ENCODE measurements around the gene TSPAN7. TPM values are rescaled to one million over a fixed set of nuclear protein-coding genes. Genes with fewer than 3 reads are reported as not detected.

Gene TSPAN7
- total RNA-seq, 1 donor from 2014 or later: 54.0 TPM

GRCh38 chrX:38636949-38637819, 75.8 kb downstream of the TSPAN7 start:
- H3K27me3 Mint-ChIP-seq (ENCODE audit: unreplicated experiment): no peaks in the 10 kb centered on the region
- no peak overlapping the region for H3K4me3 Mint-ChIP-seq (ENCODE audit: unreplicated experiment)
- H3K27ac Mint-ChIP-seq (ENCODE audit: unreplicated experiment): no peak overlapping the region
- H3K4me1 Mint-ChIP-seq (ENCODE audit: low read depth, unreplicated experiment): peaks cover 6% of the 10 kb centered on the region
- no peaks in the 10 kb centered on the region for H3K9me3 Mint-ChIP-seq (ENCODE audit: unreplicated experiment)
- no peaks in the 10 kb centered on the region for H3K36me3 Mint-ChIP-seq (ENCODE audit: unreplicated experiment)
- DNase-seq: no peak
- no peak for TF ChIP-seq CTCF (IDR thresholded peaks at IDR 0.05; ENCODE audit: partially characterized antibody, unreplicated experiment)

GRCh38 chrX:38638952-38639529, 77.7 kb downstream of the TSPAN7 start:
- H3K36me3 Mint-ChIP-seq (ENCODE audit: unreplicated experiment): no peaks in the 10 kb centered on the region
- H3K4me3 Mint-ChIP-seq (ENCODE audit: unreplicated experiment): no peak overlapping the region
- peaks cover 6% of the 10 kb centered on the region for H3K4me1 Mint-ChIP-seq (ENCODE audit: low read depth, unreplicated experiment)
- H3K27ac Mint-ChIP-seq (ENCODE audit: unreplicated experiment): no peak overlapping the region
- no peak for DNase-seq
- H3K27me3 Mint-ChIP-seq (ENCODE audit: unreplicated experiment): no peaks in the 10 kb centered on the region
- no peaks in the 10 kb centered on the region for H3K9me3 Mint-ChIP-seq (ENCODE audit: unreplicated experiment)
- no peak for TF ChIP-seq CTCF (IDR thresholded peaks at IDR 0.05; ENCODE audit: partially characterized antibody, unreplicated experiment)

GRCh38 chrX:38639730-38640129, 78.4 kb downstream of the TSPAN7 start:
- Mint-ChIP-seq H3K27ac (ENCODE audit: unreplicated experiment) (no peak overlapping the region), H3K36me3 (ENCODE audit: unreplicated experiment) (no peaks in the 10 kb centered on the region), H3K9me3 (ENCODE audit: unreplicated experiment) (no peaks in the 10 kb centered on the region), H3K27me3 (ENCODE audit: unreplicated experiment) (no peaks in the 10 kb centered on the region), H3K4me3 (ENCODE audit: unreplicated experiment) (no peak overlapping the region), H3K4me1 (ENCODE audit: low read depth, unreplicated experiment) (peaks cover 6% of the 10 kb centered on the region)
- DNase-seq: no peak
- no peak for TF ChIP-seq CTCF (IDR thresholded peaks at IDR 0.05; ENCODE audit: partially characterized antibody, unreplicated experiment)

GRCh38 chrX:38641197-38641596, 79.9 kb downstream of the TSPAN7 start:
- no peak for TF ChIP-seq CTCF (IDR thresholded peaks at IDR 0.05; ENCODE audit: partially characterized antibody, unreplicated experiment)
- no peaks in the 10 kb centered on the region for H3K9me3 Mint-ChIP-seq (ENCODE audit: unreplicated experiment)
- no peak overlapping the region for H3K27ac Mint-ChIP-seq (ENCODE audit: unreplicated experiment)
- no peak overlapping the region for H3K4me3 Mint-ChIP-seq (ENCODE audit: unreplicated experiment)
- DNase-seq: no peak
- H3K4me1 Mint-ChIP-seq (ENCODE audit: low read depth, unreplicated experiment): peaks cover 6% of the 10 kb centered on the region
- no peaks in the 10 kb centered on the region for H3K36me3 Mint-ChIP-seq (ENCODE audit: unreplicated experiment)
- H3K27me3 Mint-ChIP-seq (ENCODE audit: unreplicated experiment): no peaks in the 10 kb centered on the region

- Mint-ChIP-seq H3K36me3 (ENCODE audit: unreplicated experiment) (no peaks in the 10 kb centered on the region), H3K4me3 (ENCODE audit: unreplicated experiment) (no peak overlapping the region), H3K9me3 (ENCODE audit: unreplicated experiment) (no peaks in the 10 kb centered on the region), H3K27me3 (ENCODE audit: unreplicated experiment) (no peaks in the 10 kb centered on the region), H3K27ac (ENCODE audit: unreplicated experiment) (no peak overlapping the region), H3K4me1 (ENCODE audit: low read depth, unreplicated experiment) (no peaks in the 10 kb centered on the region)
- no peak for TF ChIP-seq CTCF (IDR thresholded peaks at IDR 0.05; ENCODE audit: partially characterized antibody, unreplicated experiment)
- DNase-seq: no peak
These were observed 82.6 kb downstream of the TSPAN7 start for GRCh38 chrX:38643903-38644302.
